Activated naive CD8-positive, alpha-beta T cell treated with anti-CD3 and anti-CD28 coated beads for 36 hours (primary cell): ENCODE measurements around the gene NOL4L. TPM values are rescaled to one million over a fixed set of nuclear protein-coding genes. Genes with fewer than 3 reads are reported as not detected.
A peak's percentile ranks its signal among the peaks of the same experiment; 100 is the strongest.
"Not testable (repeated sequence)": the region's sequence is repeated elsewhere in the genome, so short reads cannot be mapped to it uniquely, and the experiment has no call there.

ENCODE experiments used
- DNase-seq: peaks from one replicate; pipeline ENCODE4 v3.0.0; 2021
- H3K27ac Mint-ChIP-seq: one replicate; pipeline ENCODE4 v1.8.0; 2022; ENCODE audit warnings: mild to moderate bottlenecking, moderate library complexity, mixed read lengths
- H3K27me3 Mint-ChIP-seq: one replicate; pipeline ENCODE4 v1.8.0; 2022; ENCODE audit warnings: mild to moderate bottlenecking, mixed read lengths
- H3K36me3 Mint-ChIP-seq: one replicate; pipeline ENCODE4 v1.8.0; 2021; ENCODE audit warnings: mild to moderate bottlenecking, mixed read lengths
- H3K4me1 Mint-ChIP-seq: one replicate; pipeline ENCODE4 v1.8.0; 2021; ENCODE audit warnings: mixed read lengths
- H3K4me3 Mint-ChIP-seq: one replicate; pipeline ENCODE4 v1.8.0; 2022; ENCODE audit warnings: mild to moderate bottlenecking, moderate library complexity, mixed read lengths
- H3K9me3 Mint-ChIP-seq: one replicate; pipeline ENCODE4 v1.8.0; 2022; ENCODE audit warnings: mixed read lengths
- total RNA-seq, 2 experiments: library from RNA; stranded (reverse); gene quantifications; one replicate each; pipeline ENCODE4 v1.2.3, GENCODE V29; 2021

NOL4L gene
- total RNA-seq, 2 experiments from 2014 or later: 15.9 TPM

DNA sequence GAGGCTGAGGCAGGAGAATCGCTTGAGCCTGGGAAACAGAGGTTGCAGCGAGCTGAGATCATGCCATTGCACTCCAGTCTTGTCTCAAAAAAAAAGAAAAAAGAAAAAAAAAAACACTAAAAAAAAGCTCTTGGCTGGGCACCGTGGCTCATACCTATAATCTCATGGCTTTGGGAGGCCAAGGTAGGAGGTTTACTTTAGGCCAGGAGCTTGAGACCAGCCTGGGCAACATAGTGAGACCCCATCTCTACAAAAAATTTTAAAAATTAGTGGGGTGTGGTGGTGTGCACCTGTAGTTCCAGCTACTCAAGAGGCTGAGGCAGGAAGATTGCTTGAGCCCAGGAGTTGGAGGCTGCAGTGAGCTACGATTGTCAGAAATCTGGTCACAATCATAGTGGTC, 7.5 kb upstream of the NOL4L start:
- not testable (repeated sequence) for H3K27me3 Mint-ChIP-seq, H3K27ac Mint-ChIP-seq, H3K36me3 Mint-ChIP-seq, H3K4me1 Mint-ChIP-seq, H3K4me3 Mint-ChIP-seq, H3K9me3 Mint-ChIP-seq, DNase-seq

DNA sequence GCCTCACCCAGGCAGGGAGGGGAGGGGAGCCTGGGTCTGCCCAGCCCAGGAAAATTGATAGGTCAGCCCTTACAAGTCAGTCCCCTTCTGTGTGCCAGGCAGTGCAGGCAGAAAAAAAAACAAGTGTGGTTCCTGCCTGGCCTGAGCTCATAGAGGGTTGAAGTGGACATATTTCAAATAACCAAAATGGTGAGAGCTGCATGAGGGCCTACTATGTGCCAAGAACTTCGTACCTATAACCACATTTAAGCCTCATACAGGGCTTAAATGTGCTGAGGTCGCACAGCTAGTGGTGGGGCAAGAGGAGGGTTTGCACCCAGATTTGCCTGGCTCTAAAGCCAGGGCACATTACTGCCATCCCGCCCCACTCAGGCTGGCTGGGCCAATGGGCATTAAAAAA, 6.9 kb upstream of the NOL4L start:
- H3K4me1 Mint-ChIP-seq: peaks cover 8% of the 10 kb centered on the region
- no peaks in the 10 kb centered on the region for H3K27me3 Mint-ChIP-seq
- H3K9me3 Mint-ChIP-seq: no peaks in the 10 kb centered on the region
- no peak overlapping the region for H3K4me3 Mint-ChIP-seq
- DNase-seq: no peak
- H3K36me3 Mint-ChIP-seq: no peaks in the 10 kb centered on the region
- no peak overlapping the region for H3K27ac Mint-ChIP-seq

- Mint-ChIP-seq H3K27me3 (peaks cover 13% of the 10 kb centered on the region), H3K36me3 (no peaks in the 10 kb centered on the region), H3K27ac (no peak overlapping the region), H3K9me3 (no peaks in the 10 kb centered on the region), H3K4me3 (no peak overlapping the region), H3K4me1 (peaks cover 12% of the 10 kb centered on the region)
- DNase-seq: no peak
These were observed 4.6 kb upstream of the NOL4L start for GRCh38 chr20:32589769-32590168.

GRCh38 chr20:32589256-32589655, 4.1 kb upstream of the NOL4L start:
- Mint-ChIP-seq H3K27ac (no peak overlapping the region), H3K27me3 (peaks cover 13% of the 10 kb centered on the region), H3K9me3 (no peaks in the 10 kb centered on the region), H3K36me3 (no peaks in the 10 kb centered on the region), H3K4me3 (no peak overlapping the region), H3K4me1 (peaks cover 12% of the 10 kb centered on the region)
- DNase-seq: no peak

- Mint-ChIP-seq H3K9me3 (no peaks in the 10 kb centered on the region), H3K36me3 (no peaks in the 10 kb centered on the region), H3K27me3 (peaks cover 13% of the 10 kb centered on the region), H3K4me3 (no peak overlapping the region), H3K4me1 (peaks cover 9% of the 10 kb centered on the region), H3K27ac (no peak overlapping the region)
- no peak for DNase-seq
These were observed 2.9 kb upstream of the NOL4L start for GRCh38 chr20:32588040-32588439.

DNA sequence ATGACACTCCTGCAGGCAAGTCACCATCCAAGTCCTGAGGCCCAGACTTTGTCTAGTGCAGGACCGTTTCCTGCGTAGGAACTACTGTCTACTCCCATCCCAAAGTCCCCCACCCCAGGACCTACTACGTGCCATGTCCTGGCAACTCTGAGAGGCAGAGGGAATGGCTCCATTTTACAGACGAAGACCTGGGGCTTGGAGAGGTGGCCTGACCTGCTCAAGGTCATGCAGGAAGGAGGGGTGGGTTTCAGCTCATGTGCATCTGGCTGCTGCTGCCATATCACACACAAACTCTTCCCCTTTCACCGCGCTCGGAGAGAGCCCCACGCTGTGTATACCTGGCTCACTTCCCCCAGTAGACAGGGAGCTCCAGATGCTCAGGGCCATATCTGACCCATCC, 1.2 kb upstream of the NOL4L start:
- DNase-seq: no peak
- Mint-ChIP-seq H3K27me3 (peaks cover 13% of the 10 kb centered on the region), H3K9me3 (no peaks in the 10 kb centered on the region), H3K36me3 (no peaks in the 10 kb centered on the region), H3K27ac (no peak overlapping the region), H3K4me3 (peak overlapping the region; percentile 85), H3K4me1 (peaks cover 19% of the 10 kb centered on the region)

- H3K9me3 Mint-ChIP-seq: no peaks in the 10 kb centered on the region
- H3K36me3 Mint-ChIP-seq: no peaks in the 10 kb centered on the region
- H3K27me3 Mint-ChIP-seq: peaks cover 13% of the 10 kb centered on the region
- peaks cover 25% of the 10 kb centered on the region for H3K4me1 Mint-ChIP-seq
- peak overlapping the region; percentile 85 for H3K4me3 Mint-ChIP-seq
- DNase-seq: peak; percentile 23
- peak overlapping the region; percentile 64 for H3K27ac Mint-ChIP-seq
These were observed 524 bp upstream of the NOL4L start for GRCh38 chr20:32585586-32586127.

DNA sequence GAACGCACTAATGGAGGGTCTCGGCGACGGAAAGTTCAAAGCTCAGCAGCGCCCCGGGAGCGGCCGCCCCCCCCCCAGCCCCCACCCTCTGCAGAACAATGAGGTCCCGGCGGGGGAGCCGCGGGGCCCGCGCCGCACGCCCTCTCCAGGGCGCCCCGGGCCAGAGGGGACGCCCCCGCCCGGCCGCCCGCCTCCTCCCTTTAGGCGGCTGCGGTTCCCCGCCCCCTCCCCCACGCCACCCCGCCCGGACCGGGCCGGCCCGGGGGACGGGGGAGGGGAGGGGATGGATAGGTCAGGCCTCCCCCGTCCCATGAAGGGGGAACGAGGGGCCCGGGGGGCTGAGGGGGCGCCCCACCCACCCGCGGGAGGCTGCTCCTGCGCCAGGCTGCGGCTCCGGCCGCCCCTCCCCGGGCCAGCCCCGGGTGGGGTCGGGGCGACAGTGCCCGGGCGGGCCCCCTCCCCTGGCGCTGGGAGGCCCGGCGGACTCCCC, 1.5 kb downstream of the NOL4L start:
- no peaks in the 10 kb centered on the region for H3K9me3 Mint-ChIP-seq
- H3K4me3 Mint-ChIP-seq: no peak overlapping the region

DNA sequence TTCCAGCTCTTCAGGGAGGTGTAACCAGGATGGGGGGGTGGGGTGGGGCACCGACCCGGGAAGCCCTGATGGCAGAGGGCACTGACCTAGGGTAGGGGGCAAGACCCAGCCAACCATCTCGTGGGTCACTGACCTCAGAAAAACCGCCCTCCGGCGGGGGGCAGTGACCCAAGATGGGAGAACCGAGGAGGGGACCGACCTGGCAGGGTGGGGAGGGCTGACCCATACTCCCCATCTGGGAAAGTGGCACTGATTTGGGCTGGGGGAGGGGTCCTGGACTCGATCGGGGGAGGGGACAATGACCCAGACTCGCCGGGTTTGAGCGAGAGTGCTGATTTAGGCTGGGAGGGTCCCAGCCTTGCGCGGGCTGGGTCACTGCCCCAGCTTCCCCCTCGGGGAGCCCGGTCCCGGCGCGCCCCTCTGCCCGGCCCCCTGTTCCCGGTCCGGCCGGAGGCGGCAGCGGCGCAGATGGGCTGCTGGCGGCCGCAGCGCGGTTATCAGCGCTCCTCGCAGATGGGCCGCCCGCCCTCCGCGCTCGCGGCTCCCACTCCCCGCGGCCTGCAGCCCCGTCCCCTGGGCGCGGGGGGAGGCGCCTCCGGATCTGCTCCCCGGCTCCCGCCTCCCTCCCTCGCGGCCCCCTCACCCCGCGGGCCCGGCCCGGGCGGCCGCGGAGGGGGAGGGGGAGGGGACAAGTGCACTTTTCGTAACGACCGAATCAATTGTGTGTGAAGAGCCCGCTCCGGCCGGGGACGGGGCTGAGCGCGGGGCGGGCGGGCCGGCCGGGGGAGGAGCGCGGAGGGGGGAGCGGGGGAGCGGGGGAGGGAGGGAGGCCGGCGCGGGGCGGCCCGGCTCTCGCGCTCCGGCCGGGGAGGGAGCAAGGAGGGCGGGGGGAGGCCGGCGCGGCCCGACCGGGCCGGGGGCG, 2.2 kb downstream of the NOL4L start:
- Mint-ChIP-seq H3K4me3 (peak overlapping the region; percentile 61), H3K36me3 (no peaks in the 10 kb centered on the region), H3K9me3 (no peaks in the 10 kb centered on the region), H3K27ac (no peak overlapping the region), H3K4me1 (peaks cover 43% of the 10 kb centered on the region), H3K27me3 (peaks cover 13% of the 10 kb centered on the region)
- DNase-seq: peak; percentile 41

More for the DNA sequence above, 1.5 kb downstream of the NOL4L start:
- Mint-ChIP-seq H3K36me3 (no peaks in the 10 kb centered on the region), H3K27me3 (peaks cover 13% of the 10 kb centered on the region), H3K27ac (no peak overlapping the region), H3K4me1 (peaks cover 39% of the 10 kb centered on the region)
- no peak for DNase-seq

DNA sequence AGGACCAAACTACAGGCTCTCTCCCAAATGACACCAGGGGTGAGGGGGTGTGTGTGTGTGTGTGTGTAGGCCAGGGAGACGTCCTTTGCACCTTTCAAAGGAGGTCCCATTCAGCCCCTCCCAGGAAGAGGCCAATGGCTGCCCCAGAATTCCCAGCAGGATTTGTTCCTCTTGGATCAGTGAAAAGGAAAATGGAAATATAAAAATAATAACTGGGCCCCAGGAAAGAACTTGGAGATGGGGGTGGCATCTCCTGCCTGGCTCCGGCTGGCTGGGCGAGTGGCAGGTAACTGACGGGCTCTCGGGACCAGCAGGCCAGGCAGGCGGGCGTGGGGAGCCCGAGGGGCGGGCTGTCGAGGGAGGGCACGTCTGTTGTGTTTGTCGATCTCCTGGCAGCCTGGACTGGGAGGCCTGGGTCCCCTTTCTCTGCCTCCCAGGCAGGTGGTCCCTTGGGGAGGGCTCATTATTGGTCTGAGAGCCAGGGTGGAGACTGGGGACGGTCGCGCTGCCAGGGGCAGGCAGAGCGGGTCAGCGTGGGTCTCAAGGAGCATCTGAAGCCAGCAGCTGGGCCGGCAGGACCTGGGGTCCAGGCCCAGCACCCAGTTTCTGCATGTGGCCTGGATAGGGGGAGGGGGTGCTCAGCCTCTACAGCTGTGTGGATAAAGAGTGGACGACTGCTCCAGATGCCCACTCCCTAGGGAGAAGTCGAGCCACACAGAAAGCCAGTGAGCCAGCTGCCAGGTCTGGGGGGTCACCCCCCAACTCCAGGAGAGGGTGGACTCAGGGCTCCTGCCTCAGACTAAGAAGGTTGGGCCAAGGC, 3.1 kb downstream of the NOL4L start:
- H3K9me3 Mint-ChIP-seq: no peaks in the 10 kb centered on the region
- H3K27me3 Mint-ChIP-seq: peaks cover 13% of the 10 kb centered on the region
- no peaks in the 10 kb centered on the region for H3K36me3 Mint-ChIP-seq
- H3K27ac Mint-ChIP-seq: peak overlapping the region; percentile 85
- no peak for DNase-seq
- H3K4me1 Mint-ChIP-seq: peaks cover 49% of the 10 kb centered on the region
- peak overlapping the region; percentile 78 for H3K4me3 Mint-ChIP-seq

- peak overlapping the region; percentile 85 for H3K27ac Mint-ChIP-seq
- no peak for DNase-seq
- H3K4me3 Mint-ChIP-seq: peak overlapping the region; percentile 78
- H3K27me3 Mint-ChIP-seq: peaks cover 6% of the 10 kb centered on the region
- H3K4me1 Mint-ChIP-seq: peaks cover 52% of the 10 kb centered on the region
- no peaks in the 10 kb centered on the region for H3K36me3 Mint-ChIP-seq
- H3K9me3 Mint-ChIP-seq: no peaks in the 10 kb centered on the region
These were observed 3.9 kb downstream of the NOL4L start for GRCh38 chr20:32580970-32581838.

GRCh38 chr20:32580219-32580969, 4.7 kb downstream of the NOL4L start:
- Mint-ChIP-seq H3K4me3 (no peak overlapping the region), H3K27me3 (no peaks in the 10 kb centered on the region), H3K9me3 (no peaks in the 10 kb centered on the region), H3K4me1 (peaks cover 45% of the 10 kb centered on the region), H3K36me3 (no peaks in the 10 kb centered on the region), H3K27ac (peak overlapping the region; percentile 85)
- DNase-seq: no peak

- H3K27me3 Mint-ChIP-seq: no peaks in the 10 kb centered on the region
- no peak overlapping the region for H3K4me3 Mint-ChIP-seq
- H3K27ac Mint-ChIP-seq: no peak overlapping the region
These were observed 6.2 kb downstream of the NOL4L start for GRCh38 chr20:32578840-32579390.

More at GRCh38 chr20:32578840-32579390, 6.2 kb downstream of the NOL4L start:
- Mint-ChIP-seq H3K36me3 (no peaks in the 10 kb centered on the region), H3K4me1 (peaks cover 45% of the 10 kb centered on the region), H3K9me3 (no peaks in the 10 kb centered on the region)
- DNase-seq: no peak
